A673 (cell line): ENCODE measurements around the gene EEF1AKMT3.

ENCODE experiments used
- EZH2 ChIP-seq: fragments of 200-600 bp; sonication (generic); IDR thresholded peaks from 2 replicates; pipeline ENCODE4 v1.6.1; 2017; ENCODE audit warnings: borderline replicate concordance, low read depth, mild to moderate bottlenecking, mixed read lengths, antibody characterized with exemption, low read length; ENCODE audit not compliant: poor library complexity, severe bottlenecking
- TF ChIP-seq, protein P1 (sequence below): fragments of 300-800, 200-600 bp; sonication (generic); conservative IDR thresholded peaks from 2 replicates; pipeline ENCODE4 v1.5.1; 2017; ENCODE audit warnings: low read depth, mild to moderate bottlenecking, antibody characterized with exemption, low read length, moderate library complexity, mixed read lengths

DNA sequence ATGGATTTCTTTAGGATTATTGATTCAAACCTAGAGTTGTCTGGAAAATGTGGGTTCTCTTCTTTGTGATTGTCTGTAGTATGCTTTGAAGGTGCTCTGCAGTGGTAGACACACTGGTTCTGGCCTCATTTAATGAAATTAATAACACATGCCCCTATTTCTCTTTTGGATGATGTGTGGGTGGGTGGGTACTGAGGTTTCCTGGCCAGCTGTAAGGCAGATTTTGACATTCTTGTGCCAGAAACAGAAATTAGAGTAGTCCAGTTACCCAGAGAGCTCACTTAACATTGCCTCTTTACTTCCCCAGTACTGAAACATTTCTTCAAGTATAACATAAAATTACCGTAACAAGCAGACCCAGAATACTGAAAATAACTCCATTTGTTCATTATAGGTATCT lies 24.6 kb downstream of the EEF1AKMT3 start:
- TF ChIP-seq, protein P1, sequence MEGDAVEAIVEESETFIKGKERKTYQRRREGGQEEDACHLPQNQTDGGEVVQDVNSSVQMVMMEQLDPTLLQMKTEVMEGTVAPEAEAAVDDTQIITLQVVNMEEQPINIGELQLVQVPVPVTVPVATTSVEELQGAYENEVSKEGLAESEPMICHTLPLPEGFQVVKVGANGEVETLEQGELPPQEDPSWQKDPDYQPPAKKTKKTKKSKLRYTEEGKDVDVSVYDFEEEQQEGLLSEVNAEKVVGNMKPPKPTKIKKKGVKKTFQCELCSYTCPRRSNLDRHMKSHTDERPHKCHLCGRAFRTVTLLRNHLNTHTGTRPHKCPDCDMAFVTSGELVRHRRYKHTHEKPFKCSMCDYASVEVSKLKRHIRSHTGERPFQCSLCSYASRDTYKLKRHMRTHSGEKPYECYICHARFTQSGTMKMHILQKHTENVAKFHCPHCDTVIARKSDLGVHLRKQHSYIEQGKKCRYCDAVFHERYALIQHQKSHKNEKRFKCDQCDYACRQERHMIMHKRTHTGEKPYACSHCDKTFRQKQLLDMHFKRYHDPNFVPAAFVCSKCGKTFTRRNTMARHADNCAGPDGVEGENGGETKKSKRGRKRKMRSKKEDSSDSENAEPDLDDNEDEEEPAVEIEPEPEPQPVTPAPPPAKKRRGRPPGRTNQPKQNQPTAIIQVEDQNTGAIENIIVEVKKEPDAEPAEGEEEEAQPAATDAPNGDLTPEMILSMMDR = no peak
- TF ChIP-seq EZH2 = no peak
